Measurements from ENCODE around the gene NEO1. TPM values are rescaled to one million over a fixed set of nuclear protein-coding genes. Genes with fewer than 3 reads are reported as not detected.

Gene NEO1
- total and polyA plus RNA-seq, 9 of the 15 experiments (the other 6 are each of a cell fraction or from before 2014, with no cell fraction given): 0.08 to 1.7 (median 0.48) TPM

- Histone ChIP-seq H3K9me3 (replicated peaks; ENCODE audit: control insufficient read depth, insufficient read depth, low read depth, low read length) (no peaks in the 10 kb centered on the region), H3K9ac (ENCODE audit: insufficient read depth in 1 of 2, low read depth in 2 of 2, low read length in 2 of 2) (no peak overlapping the region), H3K27me3 (ENCODE audit: control insufficient read depth in 2 of 2, insufficient read depth in 2 of 2, low read length in 2 of 2) (peaks cover 0 to 50% of the 10 kb centered on the region in 2 experiments; a peak in 2 of 5 replicates), H3K27ac (ENCODE audit: extremely low read depth, low read depth, low read length) (no peak overlapping the region), H3K9me1 (ENCODE audit: control insufficient read depth, insufficient read depth, low read length) (no peaks in the 10 kb centered on the region), H2AFZ (ENCODE audit: low read depth, low read length) (no peak overlapping the region), H4K20me1 (replicated peaks; ENCODE audit: control insufficient read depth, insufficient read depth, low read length) (peaks cover 3% of the 10 kb centered on the region; the same call in 1 of the 2 replicates), H3K36me3 (ENCODE audit: control insufficient read depth, insufficient read depth, low read length) (no peaks in the 10 kb centered on the region), H3K79me2 (ENCODE audit: control insufficient read depth, insufficient read depth, low read length) (no peaks in the 10 kb centered on the region), H3K4me2 (ENCODE audit: insufficient read depth, low read length) (no peak overlapping the region), H3K4me1 (replicated peaks in 1 of 2; ENCODE audit: control insufficient read depth in 2 of 2, insufficient read depth in 2 of 2, low read length in 2 of 2) (no peaks in the 10 kb centered on the region), H3K4me3 (no peak overlapping the region)
- 0% methylated on average over 8 of the region's 9 CpGs for WGBS (ENCODE audit: insufficient coverage, low coverage, missing lambda C conversion rate)
- in situ Hi-C loops (cut with MboI): no loop called here
- POLR2A ChIA-PET: no interaction called here
- no peak for DNase-seq (ENCODE audit: extremely low read depth in 1 of 4, low spot score in 3 of 4)
- TF ChIP-seq EGR1 (conservative IDR thresholded peaks at IDR 0.05) (no peak), FOS (IDR thresholded peaks at IDR 0.05; ENCODE audit: extremely low read depth, insufficient read length) (no peak), KLF1 (tag; IDR thresholded peaks at IDR 0.05) (no peak), PRPF4 (IDR thresholded peaks at IDR 0.05; ENCODE audit: insufficient read depth, low read depth, low read length, poor library complexity, severe bottlenecking) (no peak), ZNF239 (CRISPR knock-in tag; IDR thresholded peaks at IDR 0.05) (no peak), MCM7 (IDR thresholded peaks at IDR 0.05) (no peak), PHB2 (IDR thresholded peaks at IDR 0.05; ENCODE audit: low read depth) (no peak), COPS2 (conservative IDR thresholded peaks at IDR 0.05) (no peak), ASH1L (IDR thresholded peaks at IDR 0.05; ENCODE audit: borderline replicate concordance, low read depth, partially characterized antibody) (no peak), CBX2 (IDR thresholded peaks at IDR 0.05; ENCODE audit: insufficient read depth, low read length, poor library complexity, severe bottlenecking) (no peak), SNIP1 (IDR thresholded peaks at IDR 0.05; ENCODE audit: low read depth) (no peak), CBFA2T2 (conservative IDR thresholded peaks at IDR 0.05) (no peak), FOXM1 (IDR thresholded peaks at IDR 0.05; ENCODE audit: low read depth) (no peak), FOXM1 (CRISPR knock-in tag; IDR thresholded peaks at IDR 0.05; ENCODE audit: low read depth) (no peak), MECOM (CRISPR knock-in tag; IDR thresholded peaks at IDR 0.05) (no peak), ZBTB43 (CRISPR knock-in tag; IDR thresholded peaks at IDR 0.05) (no peak)
- TF ChIP-seq, protein P1, sequence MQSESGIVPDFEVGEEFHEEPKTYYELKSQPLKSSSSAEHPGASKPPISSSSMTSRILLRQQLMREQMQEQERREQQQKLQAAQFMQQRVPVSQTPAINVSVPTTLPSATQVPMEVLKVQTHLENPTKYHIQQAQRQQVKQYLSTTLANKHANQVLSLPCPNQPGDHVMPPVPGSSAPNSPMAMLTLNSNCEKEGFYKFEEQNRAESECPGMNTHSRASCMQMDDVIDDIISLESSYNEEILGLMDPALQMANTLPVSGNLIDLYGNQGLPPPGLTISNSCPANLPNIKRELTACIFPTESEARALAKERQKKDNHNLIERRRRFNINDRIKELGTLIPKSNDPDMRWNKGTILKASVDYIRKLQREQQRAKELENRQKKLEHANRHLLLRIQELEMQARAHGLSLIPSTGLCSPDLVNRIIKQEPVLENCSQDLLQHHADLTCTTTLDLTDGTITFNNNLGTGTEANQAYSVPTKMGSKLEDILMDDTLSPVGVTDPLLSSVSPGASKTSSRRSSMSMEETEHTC (IDR thresholded peaks at IDR 0.05): no peak
- TF ChIP-seq, protein P2, sequence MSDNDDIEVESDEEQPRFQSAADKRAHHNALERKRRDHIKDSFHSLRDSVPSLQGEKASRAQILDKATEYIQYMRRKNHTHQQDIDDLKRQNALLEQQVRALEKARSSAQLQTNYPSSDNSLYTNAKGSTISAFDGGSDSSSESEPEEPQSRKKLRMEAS (CRISPR knock-in tag; IDR thresholded peaks at IDR 0.05): no peak
- TF ChIP-seq, protein P3, sequence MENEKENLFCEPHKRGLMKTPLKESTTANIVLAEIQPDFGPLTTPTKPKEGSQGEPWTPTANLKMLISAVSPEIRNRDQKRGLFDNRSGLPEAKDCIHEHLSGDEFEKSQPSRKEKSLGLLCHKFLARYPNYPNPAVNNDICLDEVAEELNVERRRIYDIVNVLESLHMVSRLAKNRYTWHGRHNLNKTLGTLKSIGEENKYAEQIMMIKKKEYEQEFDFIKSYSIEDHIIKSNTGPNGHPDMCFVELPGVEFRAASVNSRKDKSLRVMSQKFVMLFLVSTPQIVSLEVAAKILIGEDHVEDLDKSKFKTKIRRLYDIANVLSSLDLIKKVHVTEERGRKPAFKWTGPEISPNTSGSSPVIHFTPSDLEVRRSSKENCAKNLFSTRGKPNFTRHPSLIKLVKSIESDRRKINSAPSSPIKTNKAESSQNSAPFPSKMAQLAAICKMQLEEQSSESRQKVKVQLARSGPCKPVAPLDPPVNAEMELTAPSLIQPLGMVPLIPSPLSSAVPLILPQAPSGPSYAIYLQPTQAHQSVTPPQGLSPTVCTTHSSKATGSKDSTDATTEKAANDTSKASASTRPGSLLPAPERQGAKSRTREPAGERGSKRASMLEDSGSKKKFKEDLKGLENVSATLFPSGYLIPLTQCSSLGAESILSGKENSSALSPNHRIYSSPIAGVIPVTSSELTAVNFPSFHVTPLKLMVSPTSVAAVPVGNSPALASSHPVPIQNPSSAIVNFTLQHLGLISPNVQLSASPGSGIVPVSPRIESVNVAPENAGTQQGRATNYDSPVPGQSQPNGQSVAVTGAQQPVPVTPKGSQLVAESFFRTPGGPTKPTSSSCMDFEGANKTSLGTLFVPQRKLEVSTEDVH (IDR thresholded peaks at IDR 0.05; ENCODE audit: low read depth, partially characterized antibody): no peak
- no peak for ATAC-seq
- no peak for FAIRE-seq
- CTCF ChIA-PET (ENCODE audit: low intra/inter-chr PET ratio): no interaction called here
- intact Hi-C loops (cut with micrococcal nuclease): no loop called here
- no TSS peak for BruUV-seq (replicated peaks)
Observed at GRCh38 chr15:73335026-73335425, 282.8 kb downstream of the NEO1 start.
